AML-193 (cell line): ENCODE results near the gene RNF112.
"Not testable (repeated sequence)": the region's sequence is repeated elsewhere in the genome, so short reads cannot be mapped to it uniquely, and the experiment has no call there.

Source experiments
- DNase-seq, 2 experiments: peaks; one replicate each; lab custom pipeline; 2025; lab: John Stamatoyannopoulos, UW

The RNF112 gene

GRCh38 chr17:19414396-19415280 lies 3.6 kb downstream of the RNF112 start:
- no peak for DNase-seq

DNA sequence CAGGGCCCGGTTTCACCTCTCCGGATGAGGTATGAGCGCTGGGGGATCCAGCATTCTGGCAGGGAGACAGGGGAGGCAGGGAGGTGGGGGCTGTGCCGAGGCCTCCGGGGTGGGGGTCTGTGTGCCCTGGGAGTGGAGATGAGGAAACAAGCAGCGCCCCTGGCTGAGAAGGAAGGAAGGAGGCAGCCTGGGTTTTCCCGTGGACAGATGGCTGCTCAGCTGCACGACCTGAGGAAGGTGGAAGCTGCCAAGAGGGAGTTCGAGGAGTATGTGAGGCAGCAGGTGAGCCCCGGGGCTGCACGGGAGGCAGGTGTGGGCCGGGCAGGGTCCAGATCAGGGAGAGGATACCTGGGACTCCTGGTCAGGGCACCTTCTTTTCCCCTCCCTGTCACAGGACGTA lies 4.3 kb downstream of the RNF112 start:
- DNase-seq = no peak

GRCh38 chr17:19415806-19416775 lies 5.1 kb downstream of the RNF112 start:
- no peak for DNase-seq

GRCh38 chr17:19417611-19418010 lies 6.6 kb downstream of the RNF112 start:
- DNase-seq = no peak

DNA sequence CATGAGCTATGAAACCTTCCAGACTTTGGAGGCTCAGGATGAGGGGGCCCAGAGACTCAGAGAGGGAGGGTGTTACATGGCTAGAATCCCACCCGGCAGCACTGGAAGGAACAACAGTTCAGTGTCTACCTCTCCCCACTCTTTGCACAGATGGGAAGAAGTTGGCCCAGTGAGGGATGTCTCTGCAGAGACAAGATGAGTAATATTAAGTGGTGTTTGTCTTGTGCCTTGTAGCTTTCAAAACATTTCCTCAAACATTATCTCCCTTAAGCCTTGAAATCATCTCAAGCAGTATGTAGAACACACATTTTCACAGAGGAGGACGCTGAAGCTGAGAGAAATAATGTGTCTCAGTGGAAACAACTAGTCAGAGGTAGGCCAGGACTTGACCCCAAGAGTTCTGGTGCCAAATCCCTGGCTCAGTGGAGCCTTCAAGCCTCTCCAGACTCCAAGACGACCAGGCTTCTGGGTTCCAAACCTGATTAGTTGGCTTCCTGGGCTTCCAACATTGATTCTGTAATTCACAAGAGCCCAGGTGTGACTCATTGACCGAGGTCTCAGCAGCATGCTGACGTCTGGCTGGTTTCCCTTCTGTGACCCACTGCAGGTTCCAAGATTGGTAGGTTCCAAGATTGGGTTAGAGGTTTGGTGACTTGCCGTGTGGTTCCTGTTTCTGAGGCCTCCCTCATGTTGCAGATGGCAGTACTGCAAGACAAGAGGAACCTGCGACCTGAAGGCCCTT lies 7.4 kb downstream of the RNF112 start:
- DNase-seq = peak in 1 of 2 experiments; percentile 43

DNA sequence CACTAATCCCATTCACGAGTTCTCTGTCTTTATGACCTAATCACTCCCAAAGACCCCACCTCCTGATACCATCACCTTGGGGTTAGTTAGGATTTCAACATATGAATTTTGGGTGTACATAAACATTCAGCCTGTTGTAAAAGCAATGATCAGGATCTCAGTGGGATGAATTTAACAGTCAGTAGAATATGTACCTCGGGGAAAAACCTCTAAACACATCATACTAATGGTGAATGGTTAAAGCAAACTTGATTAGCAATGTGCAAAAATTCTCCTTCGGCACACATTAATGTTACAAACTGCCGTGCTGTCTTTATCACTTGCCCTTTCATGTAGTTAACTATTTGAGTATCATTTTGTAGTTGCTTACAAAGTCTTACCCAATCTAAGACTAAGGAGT lies 10.2 kb downstream of the RNF112 start:
- no peak for DNase-seq

DNA sequence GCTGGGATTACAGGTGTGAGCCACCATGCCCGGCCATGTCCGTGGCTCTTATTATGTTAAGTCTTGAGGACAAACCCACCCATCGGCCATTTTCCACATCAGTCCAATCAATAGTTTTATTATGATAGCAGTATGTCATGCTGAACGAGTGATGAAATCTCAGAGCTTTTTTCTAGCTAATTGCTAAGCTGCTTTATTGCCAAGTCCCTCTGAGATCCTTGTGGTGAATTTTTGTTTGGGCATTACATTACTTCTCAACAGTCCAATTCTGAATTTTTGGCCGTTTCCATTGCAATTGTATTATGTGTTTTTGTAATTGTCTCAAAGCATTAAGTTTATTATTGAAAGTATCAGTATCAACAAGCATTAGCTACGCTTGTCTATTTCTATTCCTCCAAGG lies 10.9 kb downstream of the RNF112 start:
- no peak for DNase-seq

GRCh38 chr17:19424934-19425868 lies 14.2 kb downstream of the RNF112 start:
- DNase-seq = no peak

DNA sequence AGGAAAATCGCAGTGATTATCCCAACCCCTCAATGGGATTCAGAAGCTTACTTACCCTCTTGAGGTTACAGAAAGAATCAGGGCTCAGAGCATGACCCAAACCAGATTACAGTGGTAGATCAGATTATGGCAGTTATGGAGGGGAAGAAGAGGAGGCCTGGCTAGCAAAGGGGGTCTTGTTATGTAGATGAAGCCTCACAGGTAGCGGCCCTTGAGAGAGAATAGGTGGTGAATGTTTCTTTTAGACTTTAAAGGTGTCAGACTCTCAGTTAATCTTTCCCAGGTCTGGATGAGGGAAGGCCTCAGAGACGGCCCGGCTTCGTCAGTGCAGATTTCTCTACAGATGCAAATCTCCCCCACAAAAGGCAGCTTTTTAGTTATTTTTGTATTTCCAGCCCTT lies 15.6 kb downstream of the RNF112 start:
- DNase-seq = no peak

- no peak for DNase-seq
These were observed 20.7 kb downstream of the RNF112 start for GRCh38 chr17:19431691-19432090.

DNA sequence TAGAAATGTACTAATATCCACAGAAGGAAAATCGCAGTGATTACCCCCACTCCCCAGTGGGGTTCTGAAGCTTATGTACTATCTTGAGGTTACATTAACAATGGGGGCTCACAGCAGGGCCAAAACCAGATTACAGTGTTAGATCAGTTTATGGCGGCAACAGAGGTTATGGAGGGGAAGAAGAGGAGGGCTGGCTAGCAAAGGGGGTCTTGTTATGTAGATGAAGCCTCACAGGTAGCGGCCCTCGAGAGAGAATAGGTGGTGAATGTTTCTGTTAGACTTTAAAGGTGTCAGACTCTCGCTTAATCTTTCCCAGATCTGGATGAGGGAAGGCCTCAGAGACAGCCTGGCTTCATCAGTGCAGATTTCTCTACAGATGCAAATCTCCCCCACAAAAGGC lies 22.2 kb downstream of the RNF112 start:
- DNase-seq = no peak

GRCh38 chr17:19433727-19434340 lies 22.8 kb downstream of the RNF112 start:
- no peak for DNase-seq

DNA sequence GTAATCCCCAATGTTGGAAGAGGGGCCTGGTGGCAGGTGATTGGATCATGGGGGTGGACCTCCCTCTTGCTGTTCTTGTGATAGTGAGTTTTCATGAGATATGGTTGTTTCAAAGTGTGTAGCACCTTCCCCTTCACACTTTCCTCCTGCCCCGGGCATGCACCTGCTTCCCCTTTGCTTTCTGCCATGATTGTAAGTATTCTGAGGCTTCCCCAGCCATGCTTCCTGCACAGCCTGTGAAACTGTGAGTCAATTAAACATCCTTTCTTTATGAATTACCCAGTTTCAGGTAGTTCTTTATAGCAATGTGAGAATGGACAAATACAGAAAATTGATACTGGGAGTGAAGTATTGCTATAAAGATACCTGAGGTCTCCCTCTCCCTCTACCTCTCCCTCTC lies 29.4 kb downstream of the RNF112 start:
- no peak for DNase-seq

GRCh38 chr17:19441288-19441687 lies 30.3 kb downstream of the RNF112 start:
- not testable (repeated sequence) for DNase-seq

- no peak for DNase-seq
These were observed 31.7 kb downstream of the RNF112 start for GRCh38 chr17:19442731-19443130.

DNA sequence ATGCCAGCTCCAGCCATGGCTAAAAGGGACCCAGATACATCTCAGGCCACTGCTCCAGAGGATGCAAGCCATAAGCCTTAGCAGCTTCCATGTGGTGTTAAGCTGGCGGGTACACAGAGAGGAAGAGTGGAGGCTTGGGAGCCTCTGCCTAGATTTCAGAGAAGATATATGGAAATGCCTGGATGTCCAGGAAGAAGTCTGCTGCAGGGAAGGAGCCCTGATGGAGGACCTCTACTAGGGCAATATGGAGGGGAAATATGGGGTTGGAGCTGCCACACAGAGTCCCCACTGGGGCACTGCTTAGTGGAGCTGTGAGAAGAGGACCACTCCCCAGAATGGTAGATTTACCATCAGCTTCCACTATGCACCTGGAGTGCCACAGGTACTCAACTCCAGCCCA lies 32.1 kb downstream of the RNF112 start:
- DNase-seq = no peak

DNA sequence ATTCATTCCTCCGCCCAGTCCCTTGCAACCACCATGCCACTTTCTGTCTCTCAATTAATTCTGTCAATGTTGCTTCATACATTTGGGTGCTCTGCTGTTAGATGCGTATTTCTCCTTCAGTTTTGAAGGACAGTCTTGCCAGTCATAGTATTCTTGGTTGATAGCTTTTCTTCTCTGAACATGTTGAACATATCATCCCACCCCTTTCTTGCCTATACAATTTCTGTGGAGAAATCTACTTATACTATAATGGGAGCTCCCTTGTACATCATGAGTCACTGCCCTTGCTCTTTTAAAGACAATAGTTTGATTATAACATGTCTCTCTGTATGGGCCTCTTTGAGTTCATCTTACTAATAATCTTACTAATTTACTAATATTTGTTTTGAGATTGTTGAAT lies 34.1 kb downstream of the RNF112 start:
- no peak for DNase-seq

GRCh38 chr17:19446577-19446976 lies 35.5 kb downstream of the RNF112 start:
- not testable (repeated sequence) for DNase-seq

DNA sequence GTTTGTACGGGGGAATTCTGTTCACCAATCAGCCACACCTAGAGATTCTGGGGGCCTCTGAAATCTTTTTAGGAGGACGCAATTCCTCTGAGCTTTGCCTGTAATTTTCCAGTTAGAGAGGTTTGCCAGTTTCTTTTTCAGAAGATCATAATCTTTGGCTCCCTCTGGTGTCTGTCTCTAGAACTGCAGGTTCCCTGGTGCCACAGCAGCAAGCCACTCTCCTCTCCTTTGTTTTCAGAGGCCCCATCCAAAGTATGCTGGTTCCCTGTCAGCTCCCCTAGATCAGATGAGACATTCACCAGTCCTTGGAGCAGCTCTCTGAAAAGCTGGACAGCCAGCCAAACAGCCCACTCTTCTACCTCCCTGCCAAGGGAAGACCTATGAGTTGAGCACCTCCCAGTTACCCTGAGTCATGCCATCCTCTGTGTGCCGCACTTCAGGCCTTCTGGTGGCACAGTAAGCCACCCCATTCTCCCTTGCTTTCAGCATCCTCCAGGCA lies 36.1 kb downstream of the RNF112 start:
- peak; percentile 63 to 70 for DNase-seq
